EL (cell line): ENCODE measurements around the gene MAP3K21.

Experiments used
- DNase-seq: peaks from one replicate; pipeline ENCODE4 v3.0.0-alpha.2; 2016

The MAP3K21 gene

GRCh38 chr1:233390842-233391737, 63.6 kb downstream of the MAP3K21 start:
- DNase-seq, result no peak

DNA sequence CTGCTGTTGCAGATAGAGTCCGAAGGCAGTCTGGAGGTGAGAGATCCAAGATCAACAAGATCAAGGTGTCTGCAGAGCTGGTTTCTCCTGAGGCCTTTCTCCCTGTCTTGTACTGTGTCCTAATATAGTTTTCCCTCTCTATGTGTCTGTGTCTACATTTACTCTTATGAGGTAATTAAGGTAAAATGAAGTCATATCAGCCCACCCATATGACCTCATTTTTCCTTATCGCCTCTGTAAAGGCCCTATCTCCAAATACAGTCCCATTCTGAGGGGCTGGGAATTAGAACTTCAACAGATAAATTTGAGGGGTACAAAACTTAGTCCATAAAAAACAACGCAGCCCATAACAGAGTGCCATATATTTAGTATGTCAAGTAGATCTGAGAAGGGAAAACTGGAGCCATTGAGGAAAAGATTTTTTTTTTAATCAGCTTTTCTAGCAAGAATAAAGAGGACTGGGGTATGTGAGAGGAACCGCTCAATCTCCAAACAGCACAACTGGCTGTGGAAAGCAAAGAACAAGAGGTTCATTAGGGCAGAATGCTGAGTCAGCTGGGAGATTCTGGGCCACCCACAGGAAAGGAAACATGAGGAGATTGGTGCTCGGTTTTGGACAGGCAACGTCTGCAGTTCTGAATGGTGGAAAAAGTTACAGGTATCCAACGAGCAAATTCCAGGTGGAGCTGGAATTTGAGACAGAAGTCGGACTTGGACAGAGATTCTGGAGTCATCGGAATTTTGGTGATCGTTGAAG, 65.7 kb downstream of the MAP3K21 start:
- no peak for DNase-seq

GRCh38 chr1:233393926-233394680, 66.6 kb downstream of the MAP3K21 start:
- no peak for DNase-seq

DNA sequence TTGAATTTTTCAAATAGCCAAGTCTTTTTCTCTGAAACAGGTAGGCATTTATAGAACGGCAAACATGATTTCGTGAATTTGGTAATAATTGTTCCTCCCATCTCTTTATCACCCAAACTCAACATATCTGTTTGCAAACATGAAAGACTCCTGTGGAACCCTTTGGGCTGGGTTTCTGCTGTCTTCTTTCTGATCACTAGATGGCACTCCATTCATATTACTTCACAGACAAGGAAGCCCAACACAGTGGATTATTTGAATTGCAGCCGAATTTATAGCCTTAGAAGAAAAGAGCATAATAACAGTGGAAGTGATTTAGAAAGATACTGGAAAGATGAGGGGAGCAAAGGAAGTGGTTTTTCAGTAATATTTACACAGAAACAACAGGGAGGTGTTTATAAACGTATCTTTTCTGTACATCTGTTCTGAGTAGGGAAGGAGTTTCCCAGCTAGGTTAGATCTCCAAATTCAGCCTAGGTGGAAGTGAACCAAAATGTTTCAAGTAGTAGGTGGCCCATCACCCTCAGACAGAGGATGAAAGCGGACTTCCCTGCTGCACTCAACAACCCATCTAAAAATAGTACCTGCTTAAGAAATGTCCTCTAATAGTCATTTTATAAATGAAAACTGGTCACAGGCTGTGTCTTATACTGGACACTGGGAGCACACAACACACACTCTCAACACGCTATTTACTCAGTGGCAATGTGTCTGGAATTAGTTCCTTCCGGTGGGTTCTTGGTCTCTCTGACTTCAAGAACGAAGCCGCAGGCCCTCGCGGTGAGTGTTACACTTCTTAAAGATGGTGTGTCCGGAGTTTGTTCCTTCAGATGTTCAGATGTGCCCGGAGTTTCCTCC, 67.6 kb downstream of the MAP3K21 start:
- peak; percentile 49 for DNase-seq

GRCh38 chr1:233395863-233396646, 68.5 kb downstream of the MAP3K21 start:
- DNase-seq, result no peak

- DNase-seq, result no peak
Measured at GRCh38 chr1:233406339-233406960, 78.9 kb downstream of the MAP3K21 start.

DNA sequence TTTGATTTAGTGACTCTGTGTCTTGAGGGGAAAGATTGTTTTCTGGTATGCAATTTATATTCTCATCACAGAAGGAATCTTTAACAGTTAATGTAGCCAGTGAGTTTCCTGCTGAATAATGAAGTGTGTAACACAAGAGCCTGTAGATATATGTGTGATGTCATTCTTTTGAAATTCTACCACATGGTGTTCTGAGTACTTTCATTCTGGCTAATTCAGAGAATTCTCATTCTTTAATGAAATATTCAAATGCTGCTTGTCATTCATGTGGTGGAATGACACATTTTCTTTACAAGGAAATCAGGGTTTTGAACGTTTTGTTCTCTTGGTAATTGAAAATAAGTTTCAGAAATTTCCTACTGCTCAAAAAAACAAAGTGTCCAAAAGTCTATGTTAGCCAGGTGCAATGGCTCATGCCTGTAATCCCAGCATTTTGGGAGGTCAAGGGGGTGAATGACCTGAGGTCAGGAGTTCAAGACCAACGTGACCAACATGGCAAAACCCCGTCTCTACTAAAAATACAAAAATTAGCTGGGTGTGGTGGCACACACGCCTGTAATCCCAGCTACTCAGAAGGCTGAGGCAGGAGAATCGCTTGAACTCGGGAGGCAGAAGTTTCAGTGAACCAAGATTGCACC, 79.6 kb downstream of the MAP3K21 start:
- DNase-seq, result no peak

GRCh38 chr1:233409540-233409939, 82.0 kb downstream of the MAP3K21 start:
- no peak for DNase-seq

DNA sequence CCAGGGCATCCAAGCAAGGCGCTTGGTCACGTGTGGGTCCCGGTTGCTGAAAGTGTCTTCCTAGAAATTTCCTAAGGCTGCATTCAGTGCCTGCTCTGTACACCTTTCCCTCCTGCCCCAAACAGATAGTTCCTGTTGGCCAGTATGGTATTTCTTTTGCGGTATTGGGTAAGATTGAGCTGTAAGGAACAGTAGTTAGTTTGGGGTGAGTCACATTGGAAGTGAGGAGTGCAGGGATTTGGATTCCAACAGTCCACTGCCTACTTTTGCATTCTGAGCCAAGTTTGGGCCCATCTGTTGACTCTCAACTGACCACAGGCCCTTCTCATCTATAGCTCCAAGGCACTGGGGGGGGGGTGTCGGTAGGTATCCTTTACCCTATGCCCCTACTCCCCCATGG, 83.4 kb downstream of the MAP3K21 start:
- no peak for DNase-seq

DNA sequence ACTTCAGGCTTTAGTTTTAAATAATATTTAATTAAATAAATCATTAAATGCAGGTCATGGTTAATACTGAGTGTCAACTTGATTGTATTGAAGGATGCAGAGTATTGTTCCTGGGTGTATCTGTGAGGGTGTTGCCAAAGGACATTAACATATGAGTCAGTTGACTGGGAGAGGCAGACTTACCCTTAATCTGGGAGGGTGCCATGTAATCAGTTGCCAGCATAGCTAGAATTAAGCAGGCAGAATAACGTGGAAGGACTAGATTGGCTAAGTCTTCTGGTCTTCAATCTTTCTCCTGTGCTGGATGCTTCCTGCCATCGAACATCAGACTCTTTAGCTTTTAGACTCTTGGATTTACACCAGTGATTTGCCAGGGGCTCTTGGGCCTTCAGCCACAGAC, 85.3 kb downstream of the MAP3K21 start:
- no peak for DNase-seq

DNA sequence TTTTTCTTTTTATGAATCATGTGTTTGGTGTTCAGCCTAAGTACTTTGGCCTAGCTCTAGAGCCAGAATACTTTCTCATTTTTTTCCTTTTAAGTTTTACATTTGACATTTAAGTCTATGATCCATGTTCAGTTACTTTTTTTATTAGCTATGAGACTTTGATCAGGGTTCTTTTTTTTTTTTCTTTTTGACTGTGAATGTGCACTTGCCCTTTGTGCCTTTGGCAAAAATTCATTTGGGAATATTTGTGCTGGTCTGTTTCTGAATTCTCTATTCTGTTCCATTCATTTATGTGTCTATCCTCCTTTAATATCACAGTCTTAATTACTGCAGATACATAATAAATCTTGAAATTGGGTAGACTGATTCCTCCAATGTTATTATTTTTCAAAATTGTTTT, 93.8 kb downstream of the MAP3K21 start:
- DNase-seq, result no peak

DNA sequence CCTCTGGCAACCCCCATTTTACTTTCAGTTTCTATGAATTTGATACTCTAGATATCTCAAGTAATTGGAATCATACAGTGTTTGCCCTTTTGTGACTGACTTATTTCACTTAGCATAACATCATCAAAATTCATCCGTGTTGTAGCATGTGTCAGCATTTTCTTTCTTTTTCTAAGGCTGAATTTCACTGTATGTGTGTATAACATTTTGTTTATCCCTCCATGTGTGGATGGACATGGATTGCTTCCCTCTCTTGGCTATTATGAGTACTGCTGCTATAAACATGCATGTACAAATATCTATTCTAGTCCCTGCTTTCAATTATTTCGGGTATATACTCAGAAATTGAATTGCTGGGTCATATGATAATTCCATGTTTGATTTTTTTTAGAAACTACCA, 97.3 kb downstream of the MAP3K21 start:
- DNase-seq, result no peak

DNA sequence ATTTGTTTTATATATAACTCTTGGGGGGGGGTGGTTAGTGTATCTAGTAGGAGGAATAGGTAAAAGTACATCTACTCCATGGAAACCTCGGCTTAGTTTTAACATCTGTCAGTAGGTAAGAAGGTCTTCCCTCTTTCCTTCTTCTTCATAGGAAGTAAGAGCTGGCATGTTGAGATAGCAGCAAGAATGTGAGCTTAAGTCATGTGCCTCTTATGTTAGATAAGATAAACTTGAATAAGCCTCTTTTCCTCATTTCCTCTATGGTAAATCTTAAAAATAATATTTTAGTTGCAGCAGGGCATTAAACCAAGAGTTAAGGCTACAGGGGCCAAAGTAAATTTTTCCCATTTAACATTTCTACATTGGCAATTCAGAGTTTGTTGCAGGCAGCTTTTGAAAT, 100.4 kb downstream of the MAP3K21 start:
- DNase-seq, result no peak

DNA sequence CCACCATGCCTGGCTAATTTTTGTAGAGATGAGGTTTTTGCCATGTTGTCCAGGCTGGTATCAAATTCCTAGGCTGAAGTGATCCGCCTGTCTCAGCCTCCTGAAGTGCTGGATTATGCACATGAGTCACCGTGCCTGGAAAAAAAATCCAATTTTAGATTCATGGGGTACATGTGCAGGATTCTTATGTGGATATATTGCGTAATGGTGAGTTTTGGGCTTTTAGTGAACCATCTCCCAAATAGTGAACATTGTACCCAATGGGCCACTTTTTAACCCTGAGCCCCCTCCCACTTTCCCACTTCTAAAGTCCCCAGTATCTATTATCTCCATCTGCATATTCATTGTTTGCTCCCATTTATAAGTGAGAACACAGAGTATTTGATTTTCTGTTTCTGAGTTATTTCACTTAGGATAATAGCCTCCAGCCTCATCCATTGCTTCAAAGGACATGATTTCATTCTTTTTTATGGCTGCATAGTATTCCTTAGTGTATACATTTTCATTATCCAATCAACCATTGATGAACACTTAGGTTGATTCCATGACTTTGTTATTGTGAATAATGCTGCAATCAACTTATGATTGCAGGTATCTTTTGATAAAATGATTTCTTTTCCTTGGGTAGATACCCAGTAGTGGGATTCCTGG, 104.4 kb downstream of the MAP3K21 start:
- no peak for DNase-seq

- no peak for DNase-seq
Measured at GRCh38 chr1:233432916-233433315, 105.4 kb downstream of the MAP3K21 start.

DNA sequence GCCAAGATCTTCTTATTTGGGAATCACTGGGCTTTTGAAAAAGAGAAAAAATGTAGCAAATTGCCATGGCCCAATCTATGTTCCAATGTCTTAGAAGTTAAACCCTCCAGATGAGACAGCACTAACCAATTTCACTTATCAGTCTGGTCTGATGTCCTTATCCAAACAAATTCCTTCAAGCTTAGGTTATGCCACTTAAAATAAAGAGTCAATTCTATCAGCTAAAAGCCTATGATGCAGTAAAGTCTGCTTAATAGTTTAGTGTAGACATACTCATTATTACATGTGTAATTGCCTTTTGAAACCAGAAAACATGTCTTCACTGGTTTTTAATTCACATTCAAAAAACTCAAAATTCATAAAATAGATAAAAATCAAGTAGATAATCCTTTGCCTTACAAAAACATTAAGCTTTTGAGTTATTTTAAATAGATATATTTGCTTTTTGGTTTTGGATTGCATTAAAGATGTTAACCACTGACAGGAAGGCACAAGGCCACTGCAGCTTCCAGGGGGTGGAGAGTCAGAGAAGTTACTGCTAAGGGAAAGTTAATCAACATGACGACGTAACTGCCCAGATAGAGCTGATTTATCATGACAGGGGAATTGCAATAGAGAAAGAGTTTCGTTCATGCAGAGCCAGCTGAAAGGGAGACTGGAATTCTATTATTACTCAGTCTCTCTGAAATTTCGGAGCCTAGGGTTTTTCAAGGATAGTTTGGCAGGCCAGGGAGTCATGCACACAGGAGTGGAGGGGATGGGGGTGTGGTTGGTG, 106.1 kb downstream of the MAP3K21 start:
- DNase-seq, result no peak
